ENCODE results near the gene SERPINA10. TPM values are rescaled to one million over a fixed set of nuclear protein-coding genes. Genes with fewer than 3 reads are reported as not detected.

SERPINA10 gene, protein sequence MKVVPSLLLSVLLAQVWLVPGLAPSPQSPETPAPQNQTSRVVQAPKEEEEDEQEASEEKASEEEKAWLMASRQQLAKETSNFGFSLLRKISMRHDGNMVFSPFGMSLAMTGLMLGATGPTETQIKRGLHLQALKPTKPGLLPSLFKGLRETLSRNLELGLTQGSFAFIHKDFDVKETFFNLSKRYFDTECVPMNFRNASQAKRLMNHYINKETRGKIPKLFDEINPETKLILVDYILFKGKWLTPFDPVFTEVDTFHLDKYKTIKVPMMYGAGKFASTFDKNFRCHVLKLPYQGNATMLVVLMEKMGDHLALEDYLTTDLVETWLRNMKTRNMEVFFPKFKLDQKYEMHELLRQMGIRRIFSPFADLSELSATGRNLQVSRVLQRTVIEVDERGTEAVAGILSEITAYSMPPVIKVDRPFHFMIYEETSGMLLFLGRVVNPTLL
- not detected in 2 replicates for total RNA-seq

DNA sequence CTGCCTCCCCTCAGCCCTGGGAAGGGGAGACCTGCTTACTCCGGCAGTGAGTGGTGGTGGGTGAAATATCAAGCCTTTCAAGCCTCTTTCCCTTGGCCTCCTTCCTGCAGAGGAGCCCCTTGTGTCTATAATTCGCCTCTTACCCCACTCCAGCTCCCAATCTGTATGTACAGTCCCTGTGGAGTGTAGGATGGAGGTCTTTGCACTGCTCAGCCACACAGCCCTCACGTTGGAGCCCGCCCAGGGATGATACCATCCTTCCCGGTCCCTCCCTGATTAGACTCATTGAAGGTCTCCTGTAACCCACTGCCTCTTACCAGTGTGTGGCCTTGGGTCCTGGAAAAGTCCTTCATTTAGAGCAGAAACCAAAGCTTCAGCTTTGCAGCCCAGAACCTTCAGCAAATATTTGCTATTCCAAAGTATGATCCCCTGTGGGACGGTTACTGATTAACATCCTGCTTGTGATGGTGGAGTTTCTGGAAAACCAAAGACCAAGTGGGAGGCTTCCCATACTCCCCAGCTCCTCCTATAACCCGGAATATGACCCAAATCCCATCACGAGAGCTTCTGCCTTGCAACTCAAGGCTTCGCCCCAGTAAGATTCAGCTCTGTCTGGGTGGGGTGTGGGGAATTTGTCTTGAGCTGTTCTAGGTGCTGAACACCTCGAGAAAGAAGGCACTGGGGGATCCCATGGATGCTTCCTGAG is at the start of gene SERPINA10:
SERPINA10 (minus strand) TSS at position 397 of the 706 bp plus-strand sequence. CDS start 2,675 bp downstream, outside the sequence.

DNA sequence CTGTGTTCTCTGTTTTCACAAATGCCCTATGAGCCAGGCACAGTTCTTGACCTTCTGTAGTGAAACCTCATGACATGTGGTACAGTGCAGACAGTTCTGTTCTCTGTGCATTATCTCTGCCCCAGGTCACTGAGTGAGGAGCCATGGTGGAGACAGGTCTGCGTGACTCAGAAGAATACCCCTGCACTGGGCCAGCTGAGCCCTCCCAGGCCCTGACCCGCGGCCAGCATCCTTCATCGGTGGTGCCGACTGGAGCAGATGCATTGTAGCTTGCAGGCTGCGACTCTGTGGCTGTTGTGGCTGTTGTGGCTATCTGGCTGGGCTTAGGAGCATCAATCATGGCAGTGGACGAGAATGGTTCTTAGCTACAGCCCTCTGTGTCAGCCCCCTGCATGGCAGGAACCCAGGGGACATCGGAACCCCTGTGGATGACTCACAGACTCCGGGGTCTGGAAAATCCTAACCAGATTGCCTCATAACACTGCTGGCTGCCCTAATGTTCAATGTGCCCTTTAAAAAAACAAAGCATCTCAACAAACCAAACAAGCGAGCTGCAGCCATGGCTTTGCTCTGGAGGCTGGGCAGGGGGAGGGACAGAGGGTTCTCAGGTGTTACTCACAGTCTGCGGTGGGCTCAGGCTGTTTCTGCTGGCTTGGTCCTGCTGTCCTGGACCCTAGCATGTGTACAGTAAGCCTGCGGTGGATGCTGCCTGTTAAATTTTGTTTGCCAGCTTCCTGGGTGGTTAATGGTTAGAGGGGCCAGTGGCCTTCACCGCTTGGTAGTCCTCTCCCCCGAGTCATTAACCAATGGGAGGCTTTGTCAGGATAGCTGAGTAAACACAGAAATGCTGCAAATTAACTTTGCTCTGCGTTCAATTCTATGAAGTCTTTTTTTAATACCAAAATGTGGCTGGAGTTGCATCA is 29.8 kb upstream of the SERPINA10 start, which contains the start of gene SERPINA6:
SERPINA6 (minus strand) TSS at position 689 of the 923 bp plus-strand sequence. CDS start 8,688 bp downstream, outside the sequence.

Other genes starting within 250 kb of the SERPINA10 start
- gene DDX24, start 212.1 kb downstream of the SERPINA10 start, total RNA-seq: 128 and 134 TPM in 2 replicates
- gene IFI27L1, start 212.0 kb downstream of the SERPINA10 start, total RNA-seq: 8.7 and 11.1 TPM in 2 replicates
- gene IFI27, start 182.5 kb downstream of the SERPINA10 start, total RNA-seq: 9.1 and 10.9 TPM in 2 replicates
- gene IFI27L2, start 163.7 kb downstream of the SERPINA10 start, total RNA-seq: 77.0 and 98.4 TPM in 2 replicates
- 0.33 and 1.4 TPM in 2 replicates for gene PPP4R4, start 118.9 kb downstream of the SERPINA10 start, total RNA-seq
- gene SERPINA6, start 30.1 kb upstream of the SERPINA10 start, total RNA-seq: not detected in 2 replicates
- not detected in 2 replicates for gene SERPINA2, start 73.4 kb upstream of the SERPINA10 start, total RNA-seq
- gene SERPINA1, start 95.3 kb upstream of the SERPINA10 start, total RNA-seq: not detected in 2 replicates
- not detected in 2 replicates for gene SERPINA11, start 159.5 kb upstream of the SERPINA10 start, total RNA-seq
- not detected in 2 replicates for gene SERPINA9, start 182.9 kb upstream of the SERPINA10 start, total RNA-seq
- gene SERPINA12, start 216.2 kb upstream of the SERPINA10 start, total RNA-seq: not detected in 2 replicates

Data from smooth muscle cell of the pulmonary artery (primary cell).